Panc1 (cell line): Measurements from ENCODE around the gene FCHSD2. TPM values are rescaled to one million over a fixed set of nuclear protein-coding genes. Genes with fewer than 3 reads are reported as not detected.
A peak's percentile ranks its signal among the peaks of the same experiment; 100 is the strongest.

Source experiments
- ATAC-seq: fragments of 200-7000 bp; cut with Tn5 transposase; 2 replicates; pipeline ENCODE4 v1.9.1; 2020; ENCODE audit warnings: mild to moderate bottlenecking, moderate library complexity
- BruUV-seq: library from RNA; stranded (reverse); fragments of 400-500 nt; replicated peaks from 2 replicates; lab custom pipeline; 2021; lab: Mats Ljungman, UMichigan
- CTCF ChIA-PET: fragments of 300-600 bp; sonication (Branson Sonifier 250); formaldehyde crosslinking; loops from one replicate; lab custom pipeline; 2022; ENCODE audit warnings: antibody characterized with exemption; lab: Charles Lee
- POLR2A ChIA-PET: fragments of 300-600 bp; sonication (Branson Sonifier 250); formaldehyde crosslinking; loops from one replicate; lab custom pipeline; 2022; ENCODE audit warnings: antibody characterized with exemption; lab: Charles Lee
- DNase-seq: peaks from one replicate; pipeline ENCODE4 v3.0.0-alpha.2; 2010; ENCODE audit warnings: low read depth, low spot score
- H3K27ac ChIP-seq: 2 replicates; pipeline ENCODE4 v1.5.1; 2011; ENCODE audit warnings: mild to moderate bottlenecking, low read length, inconsistent platforms
- H3K27me3 ChIP-seq: fragments of 200-500 bp; sonication (Bioruptor generic); 2 replicates; pipeline ENCODE4 v1.6.0; 2014; ENCODE audit warnings: low read length, inconsistent platforms; ENCODE audit not compliant: control insufficient read depth, insufficient read depth
- H3K36me3 ChIP-seq: fragments of 200-500 bp; sonication (Bioruptor generic); 2 replicates; pipeline ENCODE4 v1.5.1; 2014; ENCODE audit warnings: inconsistent platforms, mild to moderate bottlenecking, low read length, moderate library complexity; ENCODE audit not compliant: control insufficient read depth, insufficient read depth
- H3K4me1 ChIP-seq: 2 replicates; pipeline ENCODE4 v1.5.1; 2011; ENCODE audit warnings: inconsistent platforms, mild to moderate bottlenecking, low read length, moderate library complexity; ENCODE audit not compliant: control insufficient read depth, insufficient read depth
- H3K4me3 ChIP-seq, 2 experiments: 2 replicates each; pipeline ENCODE4 v1.5.1; 2011 to 2012; ENCODE audit warnings: low read depth in 2 of 2, low read length in 2 of 2, mild to moderate bottlenecking in 2 of 2, inconsistent platforms in 1 of 2, moderate library complexity in 1 of 2
- H3K9me3 ChIP-seq: fragments of 200-500 bp; sonication (Bioruptor generic); 2 replicates; pipeline ENCODE4 v1.5.1; 2014; ENCODE audit warnings: low read depth, mild to moderate bottlenecking, inconsistent platforms, low read length, moderate library complexity; ENCODE audit not compliant: control insufficient read depth, insufficient read depth
- POLR2AphosphoS5 ChIP-seq: IDR thresholded peaks from 2 replicates; pipeline ENCODE4 v1.6.1; 2012; ENCODE audit warnings: mild to moderate bottlenecking, low read depth, low read length, moderate library complexity
- SIN3A ChIP-seq: IDR thresholded peaks from 2 replicates; pipeline ENCODE4 v1.6.1; 2012; ENCODE audit warnings: low read depth, mild to moderate bottlenecking, low read length, moderate library complexity, borderline replicate concordance; ENCODE audit not compliant: insufficient read depth
- TCF7L2 ChIP-seq: IDR thresholded peaks from 2 replicates; pipeline ENCODE4 v1.6.1; 2011; ENCODE audit warnings: mild to moderate bottlenecking, low read depth, low read length, inconsistent platforms
- in situ Hi-C: cut with HindIII; loops from 2 replicates; pipeline ENCODE4 v1.10.0; 2016; ENCODE audit warnings: low sequenced_read_pairs, low pct_unique_long_range_greater_than_20kb
- intact Hi-C: fragments of 100-400 bp; cut with micrococcal nuclease; formaldehyde crosslinking; loops from one replicate; pipeline ENCODE4 v1.10.0; 2022; ENCODE audit not compliant: unreplicated experiment
- total RNA-seq: library from RNA; stranded (reverse); gene quantifications from one replicate; pipeline ENCODE4 v1.2.1, GENCODE V29; 2021; ENCODE audit not compliant: unreplicated experiment
- TF ChIP-seq, protein P1 (sequence below): fragments of 450-650 bp; IDR thresholded peaks from 2 replicates; pipeline ENCODE4 v1.5.1; 2017; ENCODE audit warnings: mild to moderate bottlenecking
- TF ChIP-seq, protein P2 (sequence below), 2 experiments: IDR thresholded peaks; 2 replicates each; pipeline ENCODE4 v1.6.1; 2011 to 2012; ENCODE audit warnings: low read depth in 2 of 2, control low read depth in 1 of 2, low read length in 1 of 2, mild to moderate bottlenecking in 1 of 2, moderate library complexity in 1 of 2; ENCODE audit not compliant: insufficient read depth in 1 of 2

The FCHSD2 gene
- total RNA-seq, 1 experiment from 2014 or later: 31.8 TPM

DNA sequence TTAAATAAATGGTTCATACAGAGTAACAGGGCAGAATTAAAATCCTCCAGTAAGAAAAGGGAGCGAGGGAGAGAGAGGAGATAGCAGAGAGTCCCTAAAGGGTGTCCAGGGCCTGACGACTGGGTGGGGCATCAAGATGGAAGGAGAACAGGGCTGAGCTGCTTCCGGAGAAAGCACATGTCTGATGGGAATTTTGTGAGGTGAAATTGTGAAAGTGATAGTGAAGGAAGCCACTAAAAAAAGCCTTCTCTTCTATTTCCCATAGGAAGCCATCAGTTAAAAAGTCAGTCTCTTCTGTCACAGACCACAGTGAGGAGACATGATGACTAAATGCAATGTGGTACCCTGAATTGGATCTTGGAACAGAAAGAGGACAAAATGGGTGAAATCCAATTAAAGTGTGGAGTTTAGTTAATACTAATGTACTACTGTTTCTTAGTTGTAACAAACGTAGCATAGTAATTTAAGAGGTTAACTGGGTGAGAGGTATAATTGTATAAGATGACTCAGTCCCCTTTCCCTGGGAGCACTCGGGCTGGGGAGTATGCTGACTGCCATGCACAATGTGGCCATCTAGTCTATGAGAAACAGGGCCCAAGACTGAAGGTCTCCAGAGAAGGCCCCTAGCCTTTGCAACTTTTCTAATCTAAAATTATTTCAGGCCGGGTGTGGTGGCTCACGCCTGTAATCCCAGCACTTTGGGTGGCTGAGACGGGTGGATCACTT is 29.5 kb upstream of the FCHSD2 start:
- no peak overlapping the region for H3K27ac ChIP-seq
- DNase-seq: no peak
- TF ChIP-seq SIN3A (no peak), TCF7L2 (no peak), POLR2AphosphoS5 (no peak)
- TF ChIP-seq, protein P1, sequence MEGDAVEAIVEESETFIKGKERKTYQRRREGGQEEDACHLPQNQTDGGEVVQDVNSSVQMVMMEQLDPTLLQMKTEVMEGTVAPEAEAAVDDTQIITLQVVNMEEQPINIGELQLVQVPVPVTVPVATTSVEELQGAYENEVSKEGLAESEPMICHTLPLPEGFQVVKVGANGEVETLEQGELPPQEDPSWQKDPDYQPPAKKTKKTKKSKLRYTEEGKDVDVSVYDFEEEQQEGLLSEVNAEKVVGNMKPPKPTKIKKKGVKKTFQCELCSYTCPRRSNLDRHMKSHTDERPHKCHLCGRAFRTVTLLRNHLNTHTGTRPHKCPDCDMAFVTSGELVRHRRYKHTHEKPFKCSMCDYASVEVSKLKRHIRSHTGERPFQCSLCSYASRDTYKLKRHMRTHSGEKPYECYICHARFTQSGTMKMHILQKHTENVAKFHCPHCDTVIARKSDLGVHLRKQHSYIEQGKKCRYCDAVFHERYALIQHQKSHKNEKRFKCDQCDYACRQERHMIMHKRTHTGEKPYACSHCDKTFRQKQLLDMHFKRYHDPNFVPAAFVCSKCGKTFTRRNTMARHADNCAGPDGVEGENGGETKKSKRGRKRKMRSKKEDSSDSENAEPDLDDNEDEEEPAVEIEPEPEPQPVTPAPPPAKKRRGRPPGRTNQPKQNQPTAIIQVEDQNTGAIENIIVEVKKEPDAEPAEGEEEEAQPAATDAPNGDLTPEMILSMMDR: no peak
- TF ChIP-seq, protein P2, sequence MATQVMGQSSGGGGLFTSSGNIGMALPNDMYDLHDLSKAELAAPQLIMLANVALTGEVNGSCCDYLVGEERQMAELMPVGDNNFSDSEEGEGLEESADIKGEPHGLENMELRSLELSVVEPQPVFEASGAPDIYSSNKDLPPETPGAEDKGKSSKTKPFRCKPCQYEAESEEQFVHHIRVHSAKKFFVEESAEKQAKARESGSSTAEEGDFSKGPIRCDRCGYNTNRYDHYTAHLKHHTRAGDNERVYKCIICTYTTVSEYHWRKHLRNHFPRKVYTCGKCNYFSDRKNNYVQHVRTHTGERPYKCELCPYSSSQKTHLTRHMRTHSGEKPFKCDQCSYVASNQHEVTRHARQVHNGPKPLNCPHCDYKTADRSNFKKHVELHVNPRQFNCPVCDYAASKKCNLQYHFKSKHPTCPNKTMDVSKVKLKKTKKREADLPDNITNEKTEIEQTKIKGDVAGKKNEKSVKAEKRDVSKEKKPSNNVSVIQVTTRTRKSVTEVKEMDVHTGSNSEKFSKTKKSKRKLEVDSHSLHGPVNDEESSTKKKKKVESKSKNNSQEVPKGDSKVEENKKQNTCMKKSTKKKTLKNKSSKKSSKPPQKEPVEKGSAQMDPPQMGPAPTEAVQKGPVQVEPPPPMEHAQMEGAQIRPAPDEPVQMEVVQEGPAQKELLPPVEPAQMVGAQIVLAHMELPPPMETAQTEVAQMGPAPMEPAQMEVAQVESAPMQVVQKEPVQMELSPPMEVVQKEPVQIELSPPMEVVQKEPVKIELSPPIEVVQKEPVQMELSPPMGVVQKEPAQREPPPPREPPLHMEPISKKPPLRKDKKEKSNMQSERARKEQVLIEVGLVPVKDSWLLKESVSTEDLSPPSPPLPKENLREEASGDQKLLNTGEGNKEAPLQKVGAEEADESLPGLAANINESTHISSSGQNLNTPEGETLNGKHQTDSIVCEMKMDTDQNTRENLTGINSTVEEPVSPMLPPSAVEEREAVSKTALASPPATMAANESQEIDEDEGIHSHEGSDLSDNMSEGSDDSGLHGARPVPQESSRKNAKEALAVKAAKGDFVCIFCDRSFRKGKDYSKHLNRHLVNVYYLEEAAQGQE (IDR thresholded peaks at IDR 0.05; ENCODE audit: insufficient read depth in 1 of 2, low read depth in 2 of 2, low read length in 1 of 2): no peak
- intact Hi-C loops: no loop called here
- no peaks in the 10 kb centered on the region for H3K36me3 ChIP-seq
- ChIA-PET CTCF (no interaction called here), POLR2A (no interaction called here)
- H3K4me1 ChIP-seq: no peaks in the 10 kb centered on the region
- no TSS peak for BruUV-seq
- no peaks in the 10 kb centered on the region for H3K27me3 ChIP-seq
- in situ Hi-C loops: no loop called here
- H3K9me3 ChIP-seq: no peaks in the 10 kb centered on the region
- no peak overlapping the region for H3K4me3 ChIP-seq
- ATAC-seq: no peak

DNA sequence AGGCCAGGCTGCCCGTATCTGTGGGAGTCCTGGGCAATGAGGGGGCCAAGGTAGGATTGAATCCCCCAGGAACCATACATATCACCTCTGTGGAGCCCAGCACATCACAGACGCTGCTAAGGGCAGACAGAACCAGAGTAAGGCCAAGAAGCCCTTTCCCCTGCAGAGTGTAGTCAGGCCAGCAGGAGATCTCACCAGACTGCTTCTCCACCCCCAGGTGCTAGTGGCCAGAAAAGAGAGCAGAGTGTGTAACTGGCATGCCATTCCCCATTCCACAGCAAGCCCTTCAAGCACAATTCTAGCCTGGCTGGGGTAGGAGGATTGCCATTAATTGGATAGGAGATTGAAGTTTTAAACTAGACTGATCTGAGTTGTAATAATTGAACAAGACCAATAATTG is 28.0 kb upstream of the FCHSD2 start:
- Histone ChIP-seq H3K27me3 (no peaks in the 10 kb centered on the region), H3K36me3 (no peaks in the 10 kb centered on the region), H3K9me3 (no peaks in the 10 kb centered on the region), H3K4me3 (no peak overlapping the region), H3K27ac (no peak overlapping the region), H3K4me1 (no peaks in the 10 kb centered on the region)
- intact Hi-C loops: no loop called here
- no peak for TF ChIP-seq POLR2AphosphoS5
- TF ChIP-seq SIN3A: no peak
- TF ChIP-seq, protein P2 (IDR thresholded peaks at IDR 0.05; ENCODE audit: insufficient read depth in 1 of 2, low read depth in 2 of 2, low read length in 1 of 2): no peak
- no peak for TF ChIP-seq TCF7L2
- TF ChIP-seq, protein P1: no peak
- ChIA-PET POLR2A (no interaction called here), CTCF (interaction anchor here (0.6 kb wide), 1 partner anchor 345 kb away, joined by 6 read pairs; no protein-coding TSS in a partner anchor)
- in situ Hi-C loops: no loop called here
- DNase-seq: no peak
- peak; percentile 47; the same call in 1 of the 2 replicates for ATAC-seq
- no TSS peak for BruUV-seq
